Measurements from ENCODE around the gene CHIT1. TPM values are rescaled to one million over a fixed set of nuclear protein-coding genes. Genes with fewer than 3 reads are reported as not detected.

Gene CHIT1
- total and polyA plus RNA-seq, 9 of the 15 experiments (the other 6 are each of a cell fraction or from before 2014, with no cell fraction given), result not detected

DNA sequence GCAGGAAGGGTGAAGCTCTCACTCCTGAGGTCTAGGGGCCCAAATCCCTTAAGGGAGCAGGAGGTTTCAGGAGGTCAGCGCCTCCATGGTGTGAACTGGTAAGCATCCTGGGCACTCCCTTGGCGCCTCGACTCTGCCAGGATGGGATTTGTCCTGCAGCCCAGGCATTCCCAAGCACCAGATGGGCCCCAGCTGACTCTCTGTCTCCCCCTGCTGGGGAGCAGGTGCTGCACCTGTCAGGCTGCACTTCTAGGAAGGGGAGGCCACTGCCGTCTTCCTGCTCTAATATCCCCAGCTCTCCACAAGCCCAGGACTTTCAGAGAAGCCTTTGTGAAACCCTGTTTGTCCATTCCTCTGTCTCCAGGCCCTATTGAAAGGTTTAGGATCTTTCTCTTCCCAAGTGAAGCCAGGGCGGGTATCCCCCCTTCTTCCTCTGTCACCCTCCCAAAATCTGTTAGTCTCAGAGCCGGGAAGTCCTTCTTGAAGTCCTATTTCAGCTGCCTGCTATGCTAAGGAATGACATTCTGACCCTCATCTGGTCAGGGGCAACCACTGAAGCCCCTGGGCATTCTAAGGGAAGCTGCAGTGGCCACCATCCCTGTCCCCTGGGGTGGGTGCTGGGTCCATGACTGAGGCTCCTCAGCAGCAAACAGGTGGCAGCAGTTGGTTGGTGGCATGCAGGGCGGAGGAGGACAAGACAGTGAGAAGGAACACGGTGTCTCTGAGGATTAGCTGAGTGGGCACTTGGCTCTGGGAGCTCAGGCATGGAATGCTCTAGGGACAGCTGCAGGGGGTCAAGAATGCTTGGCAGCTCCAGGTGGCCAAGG is 57.1 kb downstream of the CHIT1 start:
- no TSS peak for BruUV-seq (replicated peaks)
- in situ Hi-C loops (cut with MboI) (no loop called here), intact Hi-C loops (cut with micrococcal nuclease) (loop anchor here (1.0 kb wide), 2 partner anchors 54 to 133 kb away; no protein-coding TSS in a partner anchor)
- Histone ChIP-seq H3K9me1 (ENCODE audit: control insufficient read depth, insufficient read depth, low read length) (no peaks in the 10 kb centered on the region), H4K20me1 (replicated peaks; ENCODE audit: control insufficient read depth, insufficient read depth, low read length) (peaks cover 28% of the 10 kb centered on the region; the same call in 1 of the 2 replicates), H3K9ac (ENCODE audit: insufficient read depth in 1 of 2, low read depth in 2 of 2, low read length in 2 of 2) (no peak overlapping the region), H3K4me1 (replicated peaks in 1 of 2; ENCODE audit: control insufficient read depth in 2 of 2, insufficient read depth in 2 of 2, low read length in 2 of 2) (peaks cover 0 to 11% of the 10 kb centered on the region in 2 experiments; a peak in 1 of 5 replicates), H3K79me2 (ENCODE audit: control insufficient read depth, insufficient read depth, low read length) (no peaks in the 10 kb centered on the region), H3K9me3 (replicated peaks; ENCODE audit: control insufficient read depth, insufficient read depth, low read depth, low read length) (no peaks in the 10 kb centered on the region), H3K27ac (ENCODE audit: extremely low read depth, low read depth, low read length) (no peak overlapping the region), H3K4me3 (no peak overlapping the region), H3K36me3 (ENCODE audit: control insufficient read depth, insufficient read depth, low read length) (no peaks in the 10 kb centered on the region), H3K4me2 (ENCODE audit: insufficient read depth, low read length) (no peak overlapping the region), H3K27me3 (ENCODE audit: control insufficient read depth in 2 of 2, insufficient read depth in 2 of 2, low read length in 2 of 2) (peaks cover 14 to 68% of the 10 kb centered on the region in 2 experiments; a peak in 4 of 5 replicates), H2AFZ (ENCODE audit: low read depth, low read length) (no peak overlapping the region)
- ChIA-PET CTCF (ENCODE audit: low intra/inter-chr PET ratio) (interaction anchor here (0.6 to 3.5 kb wide), 5 partner anchors 34 to 245 kb away, joined by 3 to 27 read pairs (median 5); partner anchors contain the start of gene KLHL12), POLR2A (interaction anchor here (0.6 to 1.5 kb wide), 6 partner anchors 10 to 561 kb away, joined by 3 to 6 read pairs (median 3); no protein-coding TSS in a partner anchor)
- FAIRE-seq, result peak; percentile 90
- 2% methylated on average over 7 of the region's 8 CpGs for WGBS (ENCODE audit: insufficient coverage, low coverage, missing lambda C conversion rate)
- peak; percentile 78 to 92 (median 88) for DNase-seq (ENCODE audit: extremely low read depth in 1 of 4, low spot score in 3 of 4)
- peak; percentile 93 for ATAC-seq
- TF ChIP-seq TCF3 (CRISPR knock-in tag; IDR thresholded peaks at IDR 0.05) (peak; percentile 15; the same call in 1 of the 2 replicates), PKNOX1 (IDR thresholded peaks at IDR 0.05) (peak; percentile 62), MTA3 (IDR thresholded peaks at IDR 0.05; ENCODE audit: borderline replicate concordance) (no peak), HDAC6 (IDR thresholded peaks at IDR 0.05; ENCODE audit: low read depth, low read length) (no peak), SMC3 (conservative IDR thresholded peaks at IDR 0.05; ENCODE audit: insufficient read depth, low read depth, low read length) (peak; percentile 91), RAD21 (CRISPR knock-in tag; conservative IDR thresholded peaks at IDR 0.05 in 1 of 2, IDR thresholded peaks at IDR 0.05 in 1 of 2) (peak; percentile 78 to 86), HEY1 (CRISPR knock-in tag; IDR thresholded peaks at IDR 0.05; ENCODE audit: borderline replicate concordance) (0 out of 2 replicates have a peak, but pooled peaks have one; percentile 21), NFRKB (IDR thresholded peaks at IDR 0.05; ENCODE audit: low read depth) (no peak), STAG1 (CRISPR knock-in tag; IDR thresholded peaks at IDR 0.05; ENCODE audit: borderline replicate concordance) (peak; percentile 35; the same call in 1 of the 2 replicates), TRIM25 (IDR thresholded peaks at IDR 0.05; ENCODE audit: borderline replicate concordance) (no peak), BHLHE40 (IDR thresholded peaks at IDR 0.05; ENCODE audit: low read length) (peak; percentile 35; the same call in 1 of the 2 replicates), MEIS2 (IDR thresholded peaks at IDR 0.05; ENCODE audit: partially characterized antibody) (peak; percentile 47), TFAP4 (CRISPR knock-in tag; IDR thresholded peaks at IDR 0.05; ENCODE audit: borderline replicate concordance) (peak; percentile 73; the same call in 1 of the 2 replicates), YBX1 (IDR thresholded peaks at IDR 0.05) (no peak), HNRNPLL (IDR thresholded peaks at IDR 0.05; ENCODE audit: low read depth, low read length, poor library complexity, severe bottlenecking) (no peak), ASH1L (IDR thresholded peaks at IDR 0.05; ENCODE audit: borderline replicate concordance, low read depth, partially characterized antibody) (no peak), HCFC1 (IDR thresholded peaks at IDR 0.05; ENCODE audit: low read depth, low read length) (peak; percentile 34; the same call in 1 of the 2 replicates)
